Measurements from ENCODE around the gene SAMD14. TPM values are rescaled to one million over a fixed set of nuclear protein-coding genes. Genes with fewer than 3 reads are reported as not detected.

SAMD14 gene
- total RNA-seq, 4 donors from 2014 or later = 0.04 to 3.8 (median 0.31) TPM; not detected in 1

GRCh38 chr17:50165867-50166517 is 36.0 kb upstream of the SAMD14 start, which contains the start of gene SGCA:
Gene SGCA (plus strand): TSS chr17:50166005. CDS start chr17:50166041, 36 bp downstream.
- Histone ChIP-seq H3K4me3 (peak within 1 kb of the TSS; percentile 66 to 76 (median 70)), H3K27ac (peak within 1 kb of the TSS; percentile 98 to 100 (median 99)), H3K4me1 (peaks cover 66 to 73% of the 10 kb centered on the region in 2 donors), H3K9me3 (no peaks in the 10 kb centered on the region), H3K27me3 (no peaks in the 10 kb centered on the region), H3K36me3 (peaks cover 0 to 14% of the 10 kb centered on the region in 2 donors)
- ATAC-seq (peak; percentile 70 to 73), DNase-seq (peak; percentile 59 to 81)
- TF ChIP-seq POLR2A (IDR thresholded peaks at IDR 0.05) = peak; percentile 91 to 96
- TF ChIP-seq CTCF (IDR thresholded peaks at IDR 0.05 in 4 of 5, conservative IDR thresholded peaks at IDR 0.05 in 1 of 5) = peak in 1 of 5 experiments; percentile 17
- intact Hi-C loops (cut with DNase I; ENCODE audit: low total_unique reads) = loop anchor here (5.0 to 10.0 kb wide), 2 partner anchors 34 to 699 kb away; partner anchors contain the start of genes SAMD14 and TOB1
- in situ Hi-C loops (cut with MboI; ENCODE audit: low sequenced_read_pairs in 4 of 4) = no loop called here

DNA sequence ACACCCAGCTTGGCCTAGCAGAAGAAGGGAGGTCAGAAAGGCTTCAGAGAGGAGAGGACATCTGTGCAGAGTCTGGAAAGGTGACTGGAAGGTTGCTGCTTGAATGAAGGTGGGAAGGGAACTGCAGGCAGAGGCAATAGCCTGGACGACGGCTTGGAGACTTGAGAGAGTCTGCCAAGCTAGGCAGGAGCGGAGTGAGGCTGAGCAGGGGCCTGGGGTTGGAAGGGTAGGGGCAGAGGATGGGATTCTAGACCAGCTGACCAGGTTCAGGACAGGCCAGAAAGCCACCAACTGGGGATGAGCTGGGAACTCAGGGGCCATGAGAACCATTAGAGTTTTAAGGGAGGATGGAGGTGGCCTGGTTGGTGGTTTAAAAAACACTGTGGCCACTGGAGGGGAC is 35.5 kb upstream of the SAMD14 start:
- peak in 1 of 2 donors; percentile 9 for ATAC-seq
- Histone ChIP-seq H3K27me3 (no peaks in the 10 kb centered on the region), H3K9me3 (no peaks in the 10 kb centered on the region), H3K4me3 (peak overlapping the region; percentile 66 to 76 (median 70)), H3K27ac (peak overlapping the region; percentile 98 to 100 (median 99)), H3K4me1 (peaks cover 62 to 72% of the 10 kb centered on the region in 2 donors), H3K36me3 (peaks cover 0 to 13% of the 10 kb centered on the region in 2 donors)
- no peak for DNase-seq
- in situ Hi-C loops (cut with MboI; ENCODE audit: low sequenced_read_pairs in 4 of 4) (no loop called here), intact Hi-C loops (cut with DNase I; ENCODE audit: low total_unique reads) (loop anchor here (5.0 to 10.0 kb wide), 2 partner anchors 33 to 699 kb away; partner anchors contain the start of genes SAMD14 and TOB1)
- TF ChIP-seq POLR2A (IDR thresholded peaks at IDR 0.05) (no peak), CTCF (IDR thresholded peaks at IDR 0.05 in 4 of 5, conservative IDR thresholded peaks at IDR 0.05 in 1 of 5) (no peak)

- Histone ChIP-seq H3K27me3 (no peaks in the 10 kb centered on the region), H3K36me3 (peaks cover 0 to 9% of the 10 kb centered on the region in 2 donors), H3K9me3 (no peaks in the 10 kb centered on the region), H3K4me3 (peak overlapping the region in 1 of 4 donors; percentile 70), H3K4me1 (peaks cover 58 to 68% of the 10 kb centered on the region in 2 donors), H3K27ac (peak overlapping the region; percentile 98 to 100 (median 99))
- in situ Hi-C loops (cut with MboI; ENCODE audit: low sequenced_read_pairs in 4 of 4) (no loop called here), intact Hi-C loops (cut with DNase I; ENCODE audit: low total_unique reads) (loop anchor here (5.0 to 10.0 kb wide), 2 partner anchors 33 to 700 kb away; partner anchors contain the start of genes SAMD14 and TOB1)
- DNase-seq (no peak), ATAC-seq (no peak)
- TF ChIP-seq CTCF (IDR thresholded peaks at IDR 0.05 in 4 of 5, conservative IDR thresholded peaks at IDR 0.05 in 1 of 5) (no peak), POLR2A (IDR thresholded peaks at IDR 0.05) (no peak)
Measured at GRCh38 chr17:50165066-50165465, 35.1 kb upstream of the SAMD14 start.

DNA sequence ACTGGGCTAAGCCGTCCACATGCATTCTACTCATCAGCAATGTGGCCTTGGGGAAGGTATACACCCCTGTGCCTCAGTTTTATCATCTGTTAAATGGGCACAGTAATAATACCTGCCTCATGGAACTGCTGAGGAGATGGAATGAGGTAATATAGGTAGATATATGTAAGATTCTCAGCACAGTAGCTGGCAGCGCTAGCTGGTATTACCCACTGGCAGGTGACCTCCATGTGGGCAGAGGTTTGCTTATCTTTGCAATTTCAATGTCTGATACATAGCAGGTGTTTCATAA is 34.7 kb upstream of the SAMD14 start:
- Histone ChIP-seq H3K27me3 (no peaks in the 10 kb centered on the region), H3K9me3 (no peaks in the 10 kb centered on the region), H3K4me3 (no peak overlapping the region), H3K4me1 (peaks cover 53 to 66% of the 10 kb centered on the region in 2 donors), H3K27ac (peak overlapping the region; percentile 98 to 100 (median 99)), H3K36me3 (peaks cover 0 to 7% of the 10 kb centered on the region in 2 donors)
- in situ Hi-C loops (cut with MboI; ENCODE audit: low sequenced_read_pairs in 4 of 4) (no loop called here), intact Hi-C loops (cut with DNase I; ENCODE audit: low total_unique reads) (loop anchor here (10.0 kb wide), 1 partner anchor 700 kb away; the partner anchor contains the start of gene TOB1)
- ATAC-seq = no peak
- DNase-seq = no peak
- TF ChIP-seq POLR2A (IDR thresholded peaks at IDR 0.05) = no peak
- TF ChIP-seq CTCF (IDR thresholded peaks at IDR 0.05 in 4 of 5, conservative IDR thresholded peaks at IDR 0.05 in 1 of 5) = no peak
